GM18505 (cell line): ENCODE measurements around the gene LPIN1.
"Not testable (repeated sequence)": the region's sequence is repeated elsewhere in the genome, so short reads cannot be mapped to it uniquely, and the experiment has no call there.

Source experiments
- ATAC-seq: cut with Tn5 transposase; IDR thresholded peaks from one replicate; pipeline ENCODE4 v1.9.1; 2021; ENCODE audit not compliant: unreplicated experiment
- POLR2A ChIP-seq: IDR thresholded peaks from 4 replicates; pipeline ENCODE4 v1.6.1; 2011; ENCODE audit warnings: borderline replicate concordance; ENCODE audit not compliant: insufficient read depth, insufficient read length; ENCODE audit errors: extremely low read depth

The LPIN1 gene

GRCh38 chr2:11805024-11805423 lies 58.6 kb downstream of the LPIN1 start:
- ATAC-seq: no peak
- no peak for TF ChIP-seq POLR2A

DNA sequence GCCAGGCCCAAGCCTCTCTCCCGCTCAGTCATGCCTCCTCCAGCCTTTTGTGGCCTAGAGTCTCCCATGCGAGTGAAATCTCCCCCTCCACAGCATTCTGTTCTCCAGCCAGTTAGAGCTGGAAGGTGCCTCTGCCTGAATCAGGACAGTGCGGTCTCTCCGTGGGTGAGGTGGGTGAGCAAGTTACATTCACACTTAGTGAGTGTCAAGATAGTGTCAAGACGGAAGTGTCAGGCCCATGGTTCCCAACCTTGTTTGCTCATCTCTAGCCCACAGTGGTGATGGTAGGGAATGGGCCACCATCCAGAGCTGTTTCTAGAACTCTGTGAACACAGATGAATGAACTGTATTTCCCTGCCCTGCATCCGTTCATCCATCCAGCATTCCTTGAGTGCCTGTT lies 59.5 kb downstream of the LPIN1 start:
- TF ChIP-seq POLR2A: no peak
- ATAC-seq: no peak

GRCh38 chr2:11807156-11808015 lies 61.0 kb downstream of the LPIN1 start:
- no peak for TF ChIP-seq POLR2A
- ATAC-seq: no peak

GRCh38 chr2:11808016-11808400 lies 61.6 kb downstream of the LPIN1 start:
- no peak for ATAC-seq

GRCh38 chr2:11809586-11810236 lies 63.3 kb downstream of the LPIN1 start:
- no peak for TF ChIP-seq POLR2A
- no peak for ATAC-seq

More at GRCh38 chr2:11808016-11808400, 61.6 kb downstream of the LPIN1 start:
- TF ChIP-seq POLR2A: no peak

GRCh38 chr2:11810237-11810977 lies 64.0 kb downstream of the LPIN1 start:
- no peak for TF ChIP-seq POLR2A
- no peak for ATAC-seq

- ATAC-seq: no peak
- no peak for TF ChIP-seq POLR2A
Observed at GRCh38 chr2:11811036-11811654, 64.7 kb downstream of the LPIN1 start.

DNA sequence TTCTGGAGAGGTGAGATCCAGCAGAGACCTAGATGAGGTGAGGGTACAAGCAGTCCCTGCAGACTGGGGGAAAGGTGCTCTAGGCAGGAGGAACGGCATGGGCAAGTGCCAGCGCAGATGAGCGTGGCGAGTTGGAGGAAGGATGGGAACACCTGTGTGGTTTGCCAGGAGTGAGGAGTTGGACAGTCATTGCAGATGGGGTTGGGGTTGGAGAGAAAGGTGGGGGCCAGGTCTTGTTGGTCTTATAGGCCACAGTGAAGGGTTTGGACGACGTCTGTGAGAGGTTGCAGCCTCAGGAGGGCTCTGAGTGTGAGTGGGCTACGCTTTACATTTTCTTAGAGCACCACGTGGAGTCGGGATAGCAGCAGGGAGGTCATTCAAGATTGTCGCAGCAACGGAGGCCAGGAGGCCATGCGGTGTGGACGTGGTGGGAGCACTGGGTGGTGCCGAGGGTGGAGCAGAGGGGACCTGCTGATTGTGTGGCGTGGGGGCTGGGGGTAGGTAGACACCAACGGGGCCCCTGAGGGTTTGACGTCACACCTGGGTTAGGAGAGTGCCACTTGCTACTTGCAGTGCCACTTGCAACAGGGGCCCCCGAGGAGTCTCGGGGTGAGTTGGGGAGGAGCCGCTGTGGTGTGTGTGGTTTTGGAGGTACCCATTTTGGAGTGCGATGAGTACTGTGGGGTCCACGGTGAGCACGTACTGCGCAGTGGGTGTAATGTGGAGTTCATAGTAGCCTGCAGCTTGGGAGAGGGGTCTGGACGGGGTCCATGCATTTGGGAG lies 66.2 kb downstream of the LPIN1 start:
- no peak for ATAC-seq

DNA sequence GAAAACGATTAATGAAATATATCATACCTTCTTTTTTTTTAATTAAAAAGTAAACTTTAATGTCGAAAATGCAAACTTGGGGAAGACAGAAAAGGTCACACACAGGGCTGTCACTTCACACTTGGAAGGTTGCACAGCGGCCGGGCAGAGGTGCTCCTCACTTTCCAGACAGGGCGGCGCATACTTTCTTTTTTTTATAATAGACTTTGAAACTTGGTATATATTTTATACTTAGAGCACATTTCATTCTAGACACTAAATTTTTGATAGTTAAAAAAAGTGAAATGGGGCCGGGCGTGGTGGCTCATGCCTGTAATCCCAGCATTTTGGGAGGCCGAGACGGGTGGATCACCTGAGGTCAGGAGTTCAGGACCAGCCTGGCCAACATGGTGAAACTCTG lies 66.9 kb downstream of the LPIN1 start:
- ATAC-seq: not testable (repeated sequence)

More for the DNA sequence above, 66.2 kb downstream of the LPIN1 start:
- no peak for TF ChIP-seq POLR2A

- no peak for TF ChIP-seq POLR2A
- ATAC-seq: no peak
Observed at GRCh38 chr2:11813951-11814350, 67.5 kb downstream of the LPIN1 start.

- no peak for TF ChIP-seq POLR2A
Observed at GRCh38 chr2:11814979-11815510, 68.6 kb downstream of the LPIN1 start.

GRCh38 chr2:11816935-11817334 lies 70.5 kb downstream of the LPIN1 start:
- not testable (repeated sequence) for ATAC-seq

More at GRCh38 chr2:11814979-11815510, 68.6 kb downstream of the LPIN1 start:
- no peak for ATAC-seq

GRCh38 chr2:11819235-11819729 lies 72.8 kb downstream of the LPIN1 start:
- ATAC-seq: no peak
- TF ChIP-seq POLR2A: no peak

- no peak for TF ChIP-seq POLR2A
- no peak for ATAC-seq
Observed at GRCh38 chr2:11820650-11821049, 74.2 kb downstream of the LPIN1 start.
